NCI-H226 (cell line): ENCODE measurements around the gene TANC1.

Experiments used
- DNase-seq: peaks from one replicate; pipeline ENCODE4 v3.0.0-alpha.2; 2015

The TANC1 gene

GRCh38 chr2:159229476-159230144 is 261.2 kb downstream of the TANC1 start:
- DNase-seq, result no peak

GRCh38 chr2:159230145-159230877 is 261.9 kb downstream of the TANC1 start:
- no peak for DNase-seq

- DNase-seq, result no peak
Measured at GRCh38 chr2:159232456-159233170, 264.2 kb downstream of the TANC1 start.

- no peak for DNase-seq
Measured at GRCh38 chr2:159234868-159235267, 266.4 kb downstream of the TANC1 start.

- no peak for DNase-seq
Measured at GRCh38 chr2:159243529-159243928, 275.1 kb downstream of the TANC1 start.

- DNase-seq, result no peak
Measured at GRCh38 chr2:159246325-159246988, 278.0 kb downstream of the TANC1 start.

- DNase-seq, result peak; percentile 30
Measured at GRCh38 chr2:159249990-159250715, 281.7 kb downstream of the TANC1 start.

GRCh38 chr2:159251296-159252173 is 283.1 kb downstream of the TANC1 start:
- no peak for DNase-seq

- no peak for DNase-seq
Measured at GRCh38 chr2:159252905-159253304, 284.5 kb downstream of the TANC1 start.

- no peak for DNase-seq
Measured at GRCh38 chr2:159256159-159256558, 287.7 kb downstream of the TANC1 start.

- DNase-seq, result no peak
Measured at GRCh38 chr2:159262226-159262625, 293.8 kb downstream of the TANC1 start.

- no peak for DNase-seq
Measured at GRCh38 chr2:159262904-159263303, 294.5 kb downstream of the TANC1 start.

- DNase-seq, result peak; percentile 90
Measured at GRCh38 chr2:159265171-159265576, 296.7 kb downstream of the TANC1 start.

GRCh38 chr2:159266554-159266953 is 298.1 kb downstream of the TANC1 start:
- no peak for DNase-seq

- no peak for DNase-seq
Measured at GRCh38 chr2:159267921-159268320, 299.5 kb downstream of the TANC1 start.

- no peak for DNase-seq
Measured at GRCh38 chr2:159270744-159271379, 302.4 kb downstream of the TANC1 start.

GRCh38 chr2:159272156-159272555 is 303.7 kb downstream of the TANC1 start:
- no peak for DNase-seq

GRCh38 chr2:159275111-159275510 is 306.7 kb downstream of the TANC1 start:
- no peak for DNase-seq

GRCh38 chr2:159279700-159280099 is 311.3 kb downstream of the TANC1 start:
- DNase-seq, result no peak

- no peak for DNase-seq
Measured at GRCh38 chr2:159281002-159281401, 312.6 kb downstream of the TANC1 start.
